ENCODE results near the gene DCTN1.

DCTN1 gene

DNA sequence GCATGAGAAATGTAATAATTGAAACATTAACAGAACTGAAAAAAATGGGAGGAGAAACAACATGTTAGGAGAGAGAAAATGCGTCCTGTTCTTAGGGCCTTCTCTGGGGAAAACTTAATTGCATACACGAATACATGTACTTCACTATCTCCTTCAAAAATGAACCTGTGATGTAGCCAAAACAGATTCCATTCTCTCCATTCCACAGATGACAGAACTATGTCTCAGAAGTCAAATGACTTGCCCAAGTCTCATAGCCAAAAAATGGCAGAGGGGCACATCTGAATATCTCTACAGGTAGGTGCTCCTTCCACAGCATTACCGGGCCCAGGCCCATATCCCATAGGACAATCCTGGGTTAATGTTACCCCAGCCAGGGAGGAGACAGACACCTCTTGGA lies 3.9 kb upstream of the DCTN1 start:
- peak; percentile 38 for DNase-seq (ENCODE audit: low read depth)
- TF ChIP-seq, protein P1, sequence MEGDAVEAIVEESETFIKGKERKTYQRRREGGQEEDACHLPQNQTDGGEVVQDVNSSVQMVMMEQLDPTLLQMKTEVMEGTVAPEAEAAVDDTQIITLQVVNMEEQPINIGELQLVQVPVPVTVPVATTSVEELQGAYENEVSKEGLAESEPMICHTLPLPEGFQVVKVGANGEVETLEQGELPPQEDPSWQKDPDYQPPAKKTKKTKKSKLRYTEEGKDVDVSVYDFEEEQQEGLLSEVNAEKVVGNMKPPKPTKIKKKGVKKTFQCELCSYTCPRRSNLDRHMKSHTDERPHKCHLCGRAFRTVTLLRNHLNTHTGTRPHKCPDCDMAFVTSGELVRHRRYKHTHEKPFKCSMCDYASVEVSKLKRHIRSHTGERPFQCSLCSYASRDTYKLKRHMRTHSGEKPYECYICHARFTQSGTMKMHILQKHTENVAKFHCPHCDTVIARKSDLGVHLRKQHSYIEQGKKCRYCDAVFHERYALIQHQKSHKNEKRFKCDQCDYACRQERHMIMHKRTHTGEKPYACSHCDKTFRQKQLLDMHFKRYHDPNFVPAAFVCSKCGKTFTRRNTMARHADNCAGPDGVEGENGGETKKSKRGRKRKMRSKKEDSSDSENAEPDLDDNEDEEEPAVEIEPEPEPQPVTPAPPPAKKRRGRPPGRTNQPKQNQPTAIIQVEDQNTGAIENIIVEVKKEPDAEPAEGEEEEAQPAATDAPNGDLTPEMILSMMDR (IDR thresholded peaks at IDR 0.05; ENCODE audit: low read length, missing control alignments) = no peak
- H3K4me3 ChIP-seq (replicated peaks; ENCODE audit: low read depth, low read length) = no peak overlapping the region

DNA sequence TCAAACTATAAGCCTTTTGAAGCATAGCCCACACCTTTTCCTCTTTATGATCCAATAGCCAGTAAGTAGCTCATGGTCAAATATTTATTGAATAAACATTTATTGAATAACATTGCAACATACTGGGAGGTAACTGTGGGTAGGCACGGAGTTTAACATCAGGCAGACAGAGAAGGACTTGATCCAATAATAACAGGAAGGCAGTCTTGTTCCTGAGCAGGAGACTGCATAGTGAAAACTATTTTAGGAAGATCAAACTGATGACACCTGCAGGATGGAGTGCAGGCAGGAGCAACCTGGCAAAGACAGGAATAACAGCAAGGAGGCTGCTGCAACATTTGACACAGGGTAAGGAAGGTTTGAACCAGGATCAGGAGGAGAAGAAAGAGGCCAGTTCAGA lies 3.1 kb upstream of the DCTN1 start:
- no peak overlapping the region for H3K4me3 ChIP-seq (replicated peaks; ENCODE audit: low read depth, low read length)
- peak; percentile 65 for DNase-seq (ENCODE audit: low read depth)
- TF ChIP-seq, protein P1 (IDR thresholded peaks at IDR 0.05; ENCODE audit: low read length, missing control alignments) = no peak

DNA sequence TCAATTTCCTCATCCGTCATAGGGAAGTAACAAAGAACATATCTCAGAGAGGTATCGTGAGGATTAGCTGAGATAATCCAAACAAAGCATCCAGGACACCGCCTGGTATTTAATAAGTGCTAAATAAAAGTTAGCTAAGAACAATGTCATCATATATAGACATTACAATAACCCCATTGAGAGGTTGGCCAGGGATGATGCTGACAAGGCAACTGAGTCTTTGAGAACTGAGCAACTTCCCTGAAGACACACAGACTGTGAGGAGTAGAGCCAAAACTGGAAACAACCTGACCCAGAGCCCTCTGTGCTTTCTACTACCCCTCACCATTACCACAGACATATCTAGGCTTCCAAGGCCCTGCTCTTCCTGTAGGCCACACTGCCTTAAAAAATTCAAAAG lies 1.6 kb upstream of the DCTN1 start:
- TF ChIP-seq, protein P1 (IDR thresholded peaks at IDR 0.05; ENCODE audit: low read length, missing control alignments) = no peak
- DNase-seq (ENCODE audit: low read depth) = no peak
- no peak overlapping the region for H3K4me3 ChIP-seq (replicated peaks; ENCODE audit: low read depth, low read length)

DNA sequence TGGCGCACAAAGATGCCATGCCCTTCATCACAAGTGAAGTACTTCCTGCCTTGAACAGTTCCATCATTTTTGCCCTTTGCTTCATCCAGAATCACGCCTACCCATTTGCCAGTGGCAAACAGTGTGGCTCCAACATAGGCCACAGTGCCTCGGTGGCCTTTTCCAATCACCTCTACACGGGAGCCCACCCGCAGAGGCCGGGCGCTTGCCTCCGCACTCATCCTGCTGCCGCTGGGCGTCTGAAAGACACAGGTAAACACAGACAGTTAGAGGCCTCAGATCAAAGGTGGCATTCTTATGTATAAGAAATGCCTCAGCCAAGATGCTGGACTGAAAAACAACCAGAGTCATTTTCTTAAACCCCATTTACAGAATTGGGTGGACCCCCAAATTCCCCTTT lies 2.1 kb downstream of the DCTN1 start:
- H3K4me3 ChIP-seq (replicated peaks; ENCODE audit: low read depth, low read length) = no peak overlapping the region
- no peak for DNase-seq (ENCODE audit: low read depth)
- TF ChIP-seq, protein P1 (IDR thresholded peaks at IDR 0.05; ENCODE audit: low read length, missing control alignments) = no peak

DNA sequence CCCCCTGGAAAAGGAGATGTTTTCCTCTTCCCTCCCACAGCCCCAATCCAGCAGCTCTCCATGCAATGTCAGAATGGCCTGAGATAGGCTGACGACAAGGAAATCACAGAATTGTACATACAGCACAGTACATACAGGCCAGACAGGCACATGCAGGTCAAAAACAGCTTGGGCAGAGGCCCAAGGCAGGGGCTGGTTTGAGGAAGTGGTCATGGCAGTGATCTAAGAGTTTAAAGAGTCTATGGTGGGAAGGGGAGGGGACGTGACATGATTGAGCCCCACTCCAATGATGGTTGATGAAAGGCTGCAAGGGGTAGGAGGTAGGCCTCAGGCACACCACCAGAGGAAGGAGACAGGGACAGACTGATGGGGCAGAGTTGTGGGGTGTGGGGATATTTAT lies 4.3 kb downstream of the DCTN1 start:
- DNase-seq (ENCODE audit: low read depth) = no peak
- H3K4me3 ChIP-seq (replicated peaks; ENCODE audit: low read depth, low read length) = no peak overlapping the region
- TF ChIP-seq, protein P1 (IDR thresholded peaks at IDR 0.05; ENCODE audit: low read length, missing control alignments) = no peak

DNA sequence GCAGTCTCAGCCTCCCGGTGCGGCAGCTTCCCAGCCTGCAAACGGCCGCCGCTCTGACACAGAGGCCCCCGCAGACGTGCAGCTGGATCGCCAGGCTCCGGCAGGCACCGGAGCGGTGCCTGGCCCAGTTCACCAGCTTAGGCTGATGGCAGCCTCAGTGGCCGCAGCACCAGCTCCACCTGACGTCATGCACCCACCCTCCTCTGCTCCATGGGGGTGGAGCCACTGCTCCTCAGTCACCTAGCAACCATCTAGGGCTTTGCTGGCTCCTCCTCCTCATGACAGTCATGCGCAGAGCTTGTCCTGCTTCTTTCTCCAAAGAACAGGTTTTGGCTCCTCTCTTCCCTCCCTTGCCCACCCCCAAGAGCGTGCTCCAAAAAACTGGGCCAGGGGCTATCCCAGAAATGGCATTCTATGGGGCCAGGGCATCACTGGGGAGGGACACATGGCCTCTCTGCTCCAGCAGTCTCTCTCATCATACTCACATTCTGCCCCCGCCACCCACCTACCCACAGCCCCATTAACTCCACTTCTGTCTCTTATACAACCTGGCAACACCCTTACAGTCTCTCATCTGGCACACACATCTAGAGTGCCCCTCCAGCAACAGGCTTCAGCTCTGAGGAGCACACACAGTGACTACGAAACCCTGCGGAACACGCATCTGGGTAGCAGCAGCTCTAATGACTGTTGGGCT lies 5.5 kb downstream of the DCTN1 start:
- TF ChIP-seq, protein P1 (IDR thresholded peaks at IDR 0.05; ENCODE audit: low read length, missing control alignments) = no peak
- H3K4me3 ChIP-seq (replicated peaks; ENCODE audit: low read depth, low read length) = peak overlapping the region; percentile 22
- DNase-seq (ENCODE audit: low read depth) = peak; percentile 73

DNA sequence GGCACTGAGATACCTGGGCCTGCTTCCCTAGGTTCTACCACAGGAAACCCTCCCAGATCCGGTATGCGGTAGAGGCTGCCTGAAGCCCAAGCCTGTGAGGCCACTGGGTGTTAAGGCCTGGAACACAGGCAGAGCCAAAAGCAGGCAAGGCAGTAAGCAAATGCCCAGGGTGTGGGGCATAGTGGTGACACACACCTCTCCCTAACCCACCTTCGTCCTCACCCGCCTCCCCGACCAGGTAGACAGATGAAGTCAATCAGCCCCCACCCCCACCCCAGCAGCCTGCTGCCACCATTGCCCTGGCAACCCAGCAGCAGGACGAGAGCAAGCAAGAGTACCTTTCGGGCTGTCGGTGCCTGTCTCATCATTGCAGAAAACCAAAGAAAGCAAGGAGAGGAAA lies 6.1 kb downstream of the DCTN1 start:
- peak overlapping the region; percentile 22 for H3K4me3 ChIP-seq (replicated peaks; ENCODE audit: low read depth, low read length)
- TF ChIP-seq, protein P1 (IDR thresholded peaks at IDR 0.05; ENCODE audit: low read length, missing control alignments) = no peak
- DNase-seq (ENCODE audit: low read depth) = no peak
